Measurements from ENCODE around the gene KIFC1. TPM values are rescaled to one million over a fixed set of nuclear protein-coding genes. Genes with fewer than 3 reads are reported as not detected.

The KIFC1 gene
- total RNA-seq, 1 donor, result 4.8 TPM

- no peak for DNase-seq (ENCODE audit: low read depth in 2 of 3, low spot score in 2 of 3)
These were observed 33.4 kb downstream of the KIFC1 start for GRCh38 chr6:33424855-33425667.

- peak; percentile 53 to 87 (median 86) for DNase-seq (ENCODE audit: low read depth in 2 of 3, low spot score in 2 of 3)
These were observed 34.3 kb downstream of the KIFC1 start for GRCh38 chr6:33425668-33426577.

- DNase-seq (ENCODE audit: low read depth in 2 of 3, low spot score in 2 of 3), result peak in 2 of 3 donors; percentile 14 to 29
These were observed 35.2 kb downstream of the KIFC1 start for GRCh38 chr6:33426590-33427511.

- peak; percentile 21 to 44 (median 35) for DNase-seq (ENCODE audit: low read depth in 2 of 3, low spot score in 2 of 3)
These were observed 36.1 kb downstream of the KIFC1 start for GRCh38 chr6:33427585-33428223.

- peak; percentile 41 to 55 (median 55) for DNase-seq (ENCODE audit: low read depth in 2 of 3, low spot score in 2 of 3)
These were observed 36.8 kb downstream of the KIFC1 start for GRCh38 chr6:33428224-33428965.

GRCh38 chr6:33428966-33429749 lies 37.5 kb downstream of the KIFC1 start:
- DNase-seq (ENCODE audit: low read depth in 2 of 3, low spot score in 2 of 3), result no peak

- DNase-seq (ENCODE audit: low read depth in 2 of 3, low spot score in 2 of 3), result no peak
These were observed 38.1 kb downstream of the KIFC1 start for GRCh38 chr6:33429750-33430052.

- DNase-seq (ENCODE audit: low read depth in 2 of 3, low spot score in 2 of 3), result peak in 2 of 3 donors; percentile 20 to 26
These were observed 38.7 kb downstream of the KIFC1 start for GRCh38 chr6:33430334-33430733.

- DNase-seq (ENCODE audit: low read depth in 2 of 3, low spot score in 2 of 3), result peak; percentile 46 to 86 (median 76)
These were observed 39.6 kb downstream of the KIFC1 start for GRCh38 chr6:33430991-33431879.

- peak in 2 of 3 donors; percentile 59 to 74 for DNase-seq (ENCODE audit: low read depth in 2 of 3, low spot score in 2 of 3)
These were observed 40.4 kb downstream of the KIFC1 start for GRCh38 chr6:33431880-33432541.

GRCh38 chr6:33432546-33432945 lies 40.9 kb downstream of the KIFC1 start:
- DNase-seq (ENCODE audit: low read depth in 2 of 3, low spot score in 2 of 3), result no peak

- no peak for DNase-seq (ENCODE audit: low read depth in 2 of 3, low spot score in 2 of 3)
These were observed 41.4 kb downstream of the KIFC1 start for GRCh38 chr6:33433001-33433543.

- no peak for DNase-seq (ENCODE audit: low read depth in 2 of 3, low spot score in 2 of 3)
These were observed 42.0 kb downstream of the KIFC1 start for GRCh38 chr6:33433544-33434191.

GRCh38 chr6:33434961-33435360 lies 43.3 kb downstream of the KIFC1 start:
- no peak for DNase-seq (ENCODE audit: low read depth in 2 of 3, low spot score in 2 of 3)

GRCh38 chr6:33437666-33438065 lies 46.0 kb downstream of the KIFC1 start:
- no peak for DNase-seq (ENCODE audit: low read depth in 2 of 3, low spot score in 2 of 3)

- no peak for DNase-seq (ENCODE audit: low read depth in 2 of 3, low spot score in 2 of 3)
These were observed 47.5 kb downstream of the KIFC1 start for GRCh38 chr6:33438978-33439594.

All from hematopoietic multipotent progenitor cell (in vitro differentiated cells).